ENCODE results near the gene FCRLB.
"Not testable (repeated sequence)": the region's sequence is repeated elsewhere in the genome, so short reads cannot be mapped to it uniquely, and the experiment has no call there.

FCRLB gene

GRCh38 chr1:161720422-161720821 lies 922 bp upstream of the FCRLB start:
- DNase-seq, result no peak

- DNase-seq, result no peak
Measured at GRCh38 chr1:161721738-161722343, 497 bp downstream of the FCRLB start.

- no peak for DNase-seq
Measured at GRCh38 chr1:161722406-161722805, 1.1 kb downstream of the FCRLB start.

GRCh38 chr1:161723459-161724141 lies 2.3 kb downstream of the FCRLB start:
- no peak for DNase-seq

GRCh38 chr1:161725258-161725907 lies 4.0 kb downstream of the FCRLB start:
- DNase-seq, result not testable (repeated sequence)

GRCh38 chr1:161725908-161726472 lies 4.6 kb downstream of the FCRLB start:
- peak; percentile 25 for DNase-seq

GRCh38 chr1:161726473-161727255 lies 5.3 kb downstream of the FCRLB start:
- peak; percentile 61 for DNase-seq

GRCh38 chr1:161727256-161727924 lies 6.0 kb downstream of the FCRLB start:
- DNase-seq, result peak; percentile 36

- DNase-seq, result no peak
Measured at GRCh38 chr1:161728376-161729226, 7.3 kb downstream of the FCRLB start.

GRCh38 chr1:161730050-161730564 lies 8.8 kb downstream of the FCRLB start:
- peak; percentile 61 for DNase-seq

GRCh38 chr1:161731241-161731640 lies 9.9 kb downstream of the FCRLB start:
- DNase-seq, result no peak

GRCh38 chr1:161731981-161732718 lies 10.8 kb downstream of the FCRLB start:
- no peak for DNase-seq

- no peak for DNase-seq
Measured at GRCh38 chr1:161733526-161733925, 12.2 kb downstream of the FCRLB start.

- no peak for DNase-seq
Measured at GRCh38 chr1:161735837-161736236, 14.5 kb downstream of the FCRLB start.

GRCh38 chr1:161736335-161736969 lies 15.1 kb downstream of the FCRLB start:
- no peak for DNase-seq

GRCh38 chr1:161737625-161738024 lies 16.3 kb downstream of the FCRLB start:
- DNase-seq, result no peak

- peak; percentile 43 for DNase-seq
Measured at GRCh38 chr1:161738627-161739287, 17.4 kb downstream of the FCRLB start.

GRCh38 chr1:161739865-161740566 lies 18.7 kb downstream of the FCRLB start:
- DNase-seq, result no peak

- DNase-seq, result no peak
Measured at GRCh38 chr1:161740921-161741320, 19.6 kb downstream of the FCRLB start.
